ENCODE results near the gene CHP1. TPM values are rescaled to one million over a fixed set of nuclear protein-coding genes. Genes with fewer than 3 reads are reported as not detected.

Gene CHP1
- total and polyA plus RNA-seq, 2 of the 8 experiments (the other 6 are each of a cell fraction or from before 2014, with no cell fraction given), result 45.2 to 89.0 TPM

DNA sequence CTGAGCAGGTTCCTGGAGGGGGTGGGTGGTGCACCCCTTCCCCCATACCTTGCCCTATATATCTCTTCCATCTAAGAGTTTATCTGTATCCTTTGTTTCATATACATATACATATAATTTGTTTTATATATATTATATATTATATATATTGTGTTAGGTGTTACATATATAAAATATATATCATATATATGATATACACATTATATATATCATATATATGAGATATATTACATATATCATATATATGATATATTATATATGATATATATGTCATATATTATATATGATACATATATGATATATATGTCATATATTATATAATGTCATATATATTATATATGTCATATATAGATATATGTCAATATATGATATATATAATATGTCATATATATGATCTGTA lies 31.6 kb upstream of the CHP1 start:
- H2BK5ac ChIP-seq (ENCODE audit: low read depth, low read length), result no peak overlapping the region
- FAIRE-seq, result no peak
- no peaks in the 10 kb centered on the region for H3K79me1 ChIP-seq (ENCODE audit: low read depth, low read length)
- H2BK120ac ChIP-seq (replicated peaks; ENCODE audit: low read depth, low read length), result no peak overlapping the region
- no peak overlapping the region for H3K4me2 ChIP-seq (ENCODE audit: insufficient read depth in 1 of 2, low read depth in 2 of 2, low read length in 2 of 2)
- H4K20me1 ChIP-seq (replicated peaks in 1 of 2; ENCODE audit: control insufficient read depth in 1 of 2, insufficient read depth in 2 of 2, low read length in 2 of 2), result no peaks in the 10 kb centered on the region
- H3K23me2 ChIP-seq (ENCODE audit: low read depth, low read length), result no peaks in the 10 kb centered on the region
- no peaks in the 10 kb centered on the region for H3K27me3 ChIP-seq (replicated peaks in 1 of 4; ENCODE audit: control insufficient read depth in 3 of 4, extremely low read depth in 1 of 4, insufficient read depth in 3 of 4, low read length in 3 of 4)
- no peak overlapping the region for H2AFZ ChIP-seq (ENCODE audit: low read length)
- no peak overlapping the region for H4K8ac ChIP-seq (ENCODE audit: extremely low read depth, insufficient read depth, low read length)
- no peaks in the 10 kb centered on the region for H3K9me3 ChIP-seq (ENCODE audit: insufficient read depth in 2 of 2, low read depth in 1 of 2, low read length in 1 of 2)
- no peak overlapping the region for H3K4me3 ChIP-seq (ENCODE audit: extremely low read depth in 1 of 4, insufficient read depth in 2 of 4, low read depth in 3 of 4, low read length in 4 of 4)
- H3K14ac ChIP-seq (ENCODE audit: insufficient read length), result no peak overlapping the region
- H3K4me1 ChIP-seq (replicated peaks in 1 of 4; ENCODE audit: control insufficient read depth in 3 of 4, insufficient read depth in 4 of 4, low read length in 3 of 4), result no peaks in the 10 kb centered on the region
- no peaks in the 10 kb centered on the region for H3K36me3 ChIP-seq (ENCODE audit: control insufficient read depth in 2 of 4, insufficient read depth in 4 of 4, low read length in 3 of 4)
- H4K91ac ChIP-seq (replicated peaks; ENCODE audit: insufficient read length, low read length), result no peak overlapping the region
- CTCF ChIA-PET (ENCODE audit: partially characterized antibody), result interaction anchor here (0.9 kb wide), 1 partner anchor 307 kb away, joined by 3 read pairs; no protein-coding TSS in a partner anchor
- no peak overlapping the region for H3K4ac ChIP-seq (replicated peaks; ENCODE audit: insufficient read length, low read depth, low read length)
- H3K9ac ChIP-seq (replicated peaks in 1 of 4; ENCODE audit: extremely low read depth in 1 of 4, low read depth in 3 of 4, low read length in 3 of 4), result no peak overlapping the region
- no peak overlapping the region for H3K23ac ChIP-seq (ENCODE audit: insufficient read length)
- no peak overlapping the region for H3K18ac ChIP-seq (ENCODE audit: extremely low read depth, low read length)
- TF ChIP-seq SP2 (IDR thresholded peaks at IDR 0.05; ENCODE audit: low read length) (no peak), CBX5 (IDR thresholded peaks at IDR 0.05; ENCODE audit: low read depth, low read length) (no peak), ASH2L (IDR thresholded peaks at IDR 0.05; ENCODE audit: low read length) (no peak), EP300 (IDR thresholded peaks at IDR 0.05; ENCODE audit: borderline replicate concordance in 1 of 2, low read depth in 2 of 2, low read length in 2 of 2) (no peak), YY1 (IDR thresholded peaks at IDR 0.05; ENCODE audit: low read depth, low read length) (no peak), RNF2 (IDR thresholded peaks at IDR 0.05; ENCODE audit: borderline replicate concordance, low read depth, low read length, missing control alignments, poor library complexity, severe bottlenecking) (no peak), TAF7 (optimal IDR thresholded peaks at IDR 0.05; ENCODE audit: borderline replicate concordance, low read depth, low read length) (no peak), JUN (IDR thresholded peaks at IDR 0.05; ENCODE audit: low read depth, low read length) (no peak), ZNF274 (IDR thresholded peaks at IDR 0.05; ENCODE audit: borderline replicate concordance, extremely low read depth, low read length) (no peak), POLR2AphosphoS5 (IDR thresholded peaks at IDR 0.05; ENCODE audit: low read depth, low read length) (no peak)
- no peak for DNase-seq (ENCODE audit: low read depth in 1 of 2, low spot score in 2 of 2)
- POLR2A ChIA-PET (ENCODE audit: partially characterized antibody), result no interaction called here
- H3K79me2 ChIP-seq (ENCODE audit: control insufficient read depth in 1 of 2, insufficient read depth in 2 of 2, low read length in 2 of 2), result no peaks in the 10 kb centered on the region
- H3K27ac ChIP-seq (ENCODE audit: low read depth, low read length), result no peak overlapping the region
- no peak overlapping the region for H3K56ac ChIP-seq (replicated peaks; ENCODE audit: insufficient read length, low read depth, low read length)
- no peak overlapping the region for H4K5ac ChIP-seq (ENCODE audit: insufficient read length, low read depth, low read length)
- no peak overlapping the region for H2AK5ac ChIP-seq (ENCODE audit: low read depth, low read length)
- no peak overlapping the region for H2BK15ac ChIP-seq (ENCODE audit: low read length)
- H2BK12ac ChIP-seq (ENCODE audit: low read depth, low read length), result no peak overlapping the region
- H2BK20ac ChIP-seq (ENCODE audit: low read length), result no peak overlapping the region
